ENCODE measurements around the gene TYRP1. TPM values are rescaled to one million over a fixed set of nuclear protein-coding genes. Genes with fewer than 3 reads are reported as not detected.
"Not testable (repeated sequence)": the region's sequence is repeated elsewhere in the genome, so short reads cannot be mapped to it uniquely, and the experiment has no call there.

Gene TYRP1
- total RNA-seq, 4 donors from 2014 or later, result 0.63 to 0.83 TPM; not detected in 2

DNA sequence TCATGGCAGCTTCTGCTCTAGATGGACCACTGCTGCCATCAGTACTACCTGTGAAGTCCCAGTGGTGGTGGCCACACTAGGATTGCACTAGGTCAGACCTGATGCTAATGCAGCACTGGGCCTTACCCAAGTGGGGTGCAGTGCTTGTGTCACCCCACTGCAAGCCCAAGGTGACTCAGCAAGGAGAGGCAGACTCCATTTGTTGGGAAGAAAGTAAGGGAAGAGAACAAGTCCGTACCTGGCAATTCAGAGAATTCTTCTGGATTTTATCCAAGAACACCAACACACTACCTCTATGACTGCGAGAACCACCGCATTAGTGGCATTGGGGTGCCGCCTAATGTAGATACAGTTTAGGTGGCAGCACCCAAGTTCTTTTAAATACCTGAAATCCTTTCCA lies 34.0 kb upstream of the TYRP1 start:
- no peak for DNase-seq (ENCODE audit: extremely low spot score)
- WGBS, result 98% methylated on average over 4 of the region's 4 CpGs
- H3K27me3 ChIP-seq, result no peaks in the 10 kb centered on the region
- H3K4me1 ChIP-seq, result no peaks in the 10 kb centered on the region
- H3K27ac ChIP-seq (replicated peaks in 1 of 4), result no peak overlapping the region
- no peak for TF ChIP-seq POLR2A (IDR thresholded peaks at IDR 0.05; ENCODE audit: low read depth)
- TF ChIP-seq EP300 (IDR thresholded peaks at IDR 0.05), result no peak
- TF ChIP-seq POLR2AphosphoS5 (IDR thresholded peaks at IDR 0.05), result no peak
- H3K36me3 ChIP-seq, result no peaks in the 10 kb centered on the region
- intact Hi-C loops (cut with DNase I), result no loop called here
- H3K9me3 ChIP-seq, result no peaks in the 10 kb centered on the region
- no peak overlapping the region for H3K4me3 ChIP-seq

DNA sequence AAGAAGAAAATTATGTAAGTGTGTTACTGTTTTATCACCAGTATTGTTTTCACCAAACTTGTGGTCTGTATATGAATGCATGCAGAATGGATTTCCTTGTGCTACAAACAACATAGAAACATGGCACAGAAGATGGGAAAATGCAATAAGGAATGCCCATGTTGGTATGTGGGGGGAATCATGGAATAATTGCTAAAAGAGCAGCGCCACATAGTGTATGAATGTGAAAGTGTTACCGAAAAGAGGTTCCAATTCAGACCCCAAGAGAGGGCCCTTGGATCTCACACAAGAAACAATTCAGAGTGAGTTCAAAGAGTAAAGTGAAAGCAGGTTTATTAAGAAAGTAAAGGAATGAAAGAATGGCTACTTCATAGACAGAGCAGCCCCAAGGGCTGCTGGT lies 26.4 kb upstream of the TYRP1 start:
- DNase-seq (ENCODE audit: extremely low spot score), result no peak
- Histone ChIP-seq H3K4me1 (no peaks in the 10 kb centered on the region), H3K9me3 (no peaks in the 10 kb centered on the region), H3K27me3 (no peaks in the 10 kb centered on the region), H3K4me3 (no peak overlapping the region), H3K27ac (replicated peaks in 1 of 4) (no peak overlapping the region), H3K36me3 (no peaks in the 10 kb centered on the region)
- intact Hi-C loops (cut with DNase I), result no loop called here
- TF ChIP-seq POLR2A (IDR thresholded peaks at IDR 0.05; ENCODE audit: low read depth), result no peak
- no peak for TF ChIP-seq POLR2AphosphoS5 (IDR thresholded peaks at IDR 0.05)
- no peak for TF ChIP-seq EP300 (IDR thresholded peaks at IDR 0.05)
- TF ChIP-seq, protein P1, sequence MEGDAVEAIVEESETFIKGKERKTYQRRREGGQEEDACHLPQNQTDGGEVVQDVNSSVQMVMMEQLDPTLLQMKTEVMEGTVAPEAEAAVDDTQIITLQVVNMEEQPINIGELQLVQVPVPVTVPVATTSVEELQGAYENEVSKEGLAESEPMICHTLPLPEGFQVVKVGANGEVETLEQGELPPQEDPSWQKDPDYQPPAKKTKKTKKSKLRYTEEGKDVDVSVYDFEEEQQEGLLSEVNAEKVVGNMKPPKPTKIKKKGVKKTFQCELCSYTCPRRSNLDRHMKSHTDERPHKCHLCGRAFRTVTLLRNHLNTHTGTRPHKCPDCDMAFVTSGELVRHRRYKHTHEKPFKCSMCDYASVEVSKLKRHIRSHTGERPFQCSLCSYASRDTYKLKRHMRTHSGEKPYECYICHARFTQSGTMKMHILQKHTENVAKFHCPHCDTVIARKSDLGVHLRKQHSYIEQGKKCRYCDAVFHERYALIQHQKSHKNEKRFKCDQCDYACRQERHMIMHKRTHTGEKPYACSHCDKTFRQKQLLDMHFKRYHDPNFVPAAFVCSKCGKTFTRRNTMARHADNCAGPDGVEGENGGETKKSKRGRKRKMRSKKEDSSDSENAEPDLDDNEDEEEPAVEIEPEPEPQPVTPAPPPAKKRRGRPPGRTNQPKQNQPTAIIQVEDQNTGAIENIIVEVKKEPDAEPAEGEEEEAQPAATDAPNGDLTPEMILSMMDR (IDR thresholded peaks at IDR 0.05), result no peak
- 77% methylated on average over 2 of the region's 2 CpGs for WGBS

DNA sequence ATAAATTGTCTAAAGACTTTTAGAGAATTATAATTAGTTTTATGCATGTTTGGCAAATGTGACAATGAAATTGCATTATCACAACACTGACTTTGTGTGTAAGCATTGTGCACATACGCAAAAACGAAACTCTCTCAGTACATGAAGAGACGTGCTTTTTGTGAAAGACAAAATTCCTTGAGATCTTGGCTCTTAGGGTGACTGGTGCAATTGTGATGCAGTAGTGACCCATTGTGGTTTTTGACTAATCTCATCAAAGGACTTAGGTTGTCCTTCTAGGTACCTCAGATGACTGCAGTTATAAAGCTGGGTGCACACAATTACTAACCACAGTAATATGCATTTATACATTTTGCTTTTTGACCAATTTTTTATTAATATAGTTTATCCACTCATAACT lies 25.3 kb upstream of the TYRP1 start:
- no peaks in the 10 kb centered on the region for H3K4me1 ChIP-seq
- TF ChIP-seq, protein P1 (IDR thresholded peaks at IDR 0.05), result no peak
- TF ChIP-seq EP300 (IDR thresholded peaks at IDR 0.05) (no peak), POLR2A (IDR thresholded peaks at IDR 0.05; ENCODE audit: low read depth) (no peak), POLR2AphosphoS5 (IDR thresholded peaks at IDR 0.05) (no peak)
- no peaks in the 10 kb centered on the region for H3K9me3 ChIP-seq
- H3K27me3 ChIP-seq, result no peaks in the 10 kb centered on the region
- no peak overlapping the region for H3K4me3 ChIP-seq
- H3K27ac ChIP-seq (replicated peaks in 1 of 4), result no peak overlapping the region
- 88% methylated on average over 3 of the region's 3 CpGs for WGBS
- H3K36me3 ChIP-seq, result no peaks in the 10 kb centered on the region
- DNase-seq (ENCODE audit: extremely low spot score), result no peak
- intact Hi-C loops (cut with DNase I), result no loop called here

DNA sequence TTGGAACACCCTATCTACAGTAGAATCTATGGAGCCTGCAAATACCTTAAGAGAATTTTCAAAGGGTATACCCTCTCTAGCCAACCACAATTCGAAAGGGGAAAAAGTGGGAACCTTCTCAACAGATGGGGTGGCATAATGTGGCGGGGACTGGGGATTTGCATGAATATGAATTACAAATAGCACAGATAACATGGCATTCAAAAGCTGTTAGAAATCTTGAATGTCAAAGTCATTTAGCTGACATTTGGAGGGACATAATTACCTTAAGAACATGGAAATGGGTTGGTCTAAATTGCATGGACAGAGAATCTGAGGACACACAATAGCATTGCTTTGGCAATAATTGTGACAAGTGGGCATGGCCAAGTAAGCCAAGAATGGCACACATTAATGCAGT lies 23.2 kb upstream of the TYRP1 start:
- Histone ChIP-seq H3K4me3 (no peak overlapping the region), H3K27ac (replicated peaks in 1 of 4) (no peak overlapping the region), H3K9me3 (no peaks in the 10 kb centered on the region), H3K36me3 (no peaks in the 10 kb centered on the region), H3K27me3 (no peaks in the 10 kb centered on the region), H3K4me1 (no peaks in the 10 kb centered on the region)
- TF ChIP-seq EP300 (IDR thresholded peaks at IDR 0.05) (no peak), POLR2A (IDR thresholded peaks at IDR 0.05; ENCODE audit: low read depth) (no peak)
- no peak for DNase-seq (ENCODE audit: extremely low spot score)
- intact Hi-C loops (cut with DNase I), result no loop called here
- 85% methylated on average over 2 of the region's 2 CpGs for WGBS

DNA sequence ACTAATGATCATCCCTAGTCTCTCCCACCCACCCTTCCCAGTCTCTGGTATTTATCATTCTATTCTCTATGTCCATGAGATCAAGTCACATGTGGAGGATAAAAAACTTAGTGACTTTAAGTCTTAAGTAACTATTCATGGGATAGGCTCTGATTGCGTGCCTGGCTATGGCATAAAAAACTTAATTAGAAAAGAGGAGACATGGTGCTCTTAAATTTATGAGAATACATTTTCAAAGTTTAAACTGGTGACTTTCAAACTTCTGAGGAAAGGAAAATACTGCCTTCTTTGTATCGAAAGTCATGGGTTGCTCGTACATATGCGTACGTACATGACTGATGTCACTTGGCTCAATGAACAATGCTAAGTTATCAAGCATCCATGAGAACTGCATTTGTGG lies 18.2 kb upstream of the TYRP1 start:
- Histone ChIP-seq H3K27ac (replicated peaks in 1 of 4) (no peak overlapping the region), H3K36me3 (no peaks in the 10 kb centered on the region), H3K4me3 (no peak overlapping the region), H3K4me1 (no peaks in the 10 kb centered on the region), H3K9me3 (no peaks in the 10 kb centered on the region), H3K27me3 (no peaks in the 10 kb centered on the region)
- no peak for TF ChIP-seq POLR2AphosphoS5 (IDR thresholded peaks at IDR 0.05)
- no peak for TF ChIP-seq EP300 (IDR thresholded peaks at IDR 0.05)
- TF ChIP-seq, protein P1 (IDR thresholded peaks at IDR 0.05), result no peak
- no peak for TF ChIP-seq POLR2A (IDR thresholded peaks at IDR 0.05; ENCODE audit: low read depth)
- 93% methylated on average over 5 of the region's 5 CpGs for WGBS
- DNase-seq (ENCODE audit: extremely low spot score), result no peak
- intact Hi-C loops (cut with DNase I), result no loop called here

DNA sequence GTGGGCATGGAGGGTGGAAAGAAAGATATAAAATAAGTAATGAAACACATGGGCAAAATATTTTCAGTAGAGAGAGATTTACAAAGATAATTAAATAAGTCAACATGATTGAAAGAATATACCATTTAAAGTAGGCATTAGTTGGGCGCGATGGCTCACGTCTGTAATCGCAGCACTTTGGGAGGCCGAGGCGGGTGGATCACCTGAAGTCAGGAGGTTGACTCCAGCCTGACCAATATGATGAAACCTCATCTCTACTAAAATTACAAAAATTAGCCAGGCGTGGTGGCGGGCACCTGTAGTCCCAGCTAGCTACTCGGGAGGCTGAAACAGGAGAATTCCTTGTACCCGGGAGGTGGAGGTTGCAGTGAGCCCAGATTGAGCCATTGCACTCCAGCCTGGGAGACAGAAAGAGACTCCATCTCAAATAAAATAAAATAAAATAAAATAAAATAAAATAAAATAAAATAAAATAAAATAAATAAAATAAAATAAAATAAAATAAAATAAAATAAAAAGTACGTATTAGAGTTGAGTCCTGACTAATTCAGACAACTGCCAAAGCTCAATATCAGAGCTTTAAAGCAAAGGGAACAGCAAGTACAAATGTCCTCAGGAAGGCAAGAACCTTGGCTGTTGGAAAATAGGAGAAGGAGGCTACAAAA lies 15.6 kb upstream of the TYRP1 start:
- H3K27ac ChIP-seq (replicated peaks in 1 of 4); H3K4me1 ChIP-seq; intact Hi-C loops (cut with DNase I); H3K36me3 ChIP-seq; H3K9me3 ChIP-seq; H3K27me3 ChIP-seq; H3K4me3 ChIP-seq; DNase-seq (ENCODE audit: extremely low spot score): not testable (repeated sequence)
- WGBS, result 96% methylated on average over 11 of the region's 11 CpGs
